Breast epithelium (tissue), 4 donors: ENCODE results near the gene YIPF2. TPM values are rescaled to one million over a fixed set of nuclear protein-coding genes. Genes with fewer than 3 reads are reported as not detected.
"Not testable (repeated sequence)": the region's sequence is repeated elsewhere in the genome, so short reads cannot be mapped to it uniquely, and the experiment has no call there.

ENCODE experiments used
- DNase-seq, 2 donors: peaks; one replicate each; pipeline ENCODE4 v3.0.0-alpha.2; 2019; ENCODE audit warnings: low spot score in 2 of 2
- H3K27ac ChIP-seq, 2 donors: fragments of 200-600 bp; sonication (generic) in 1 of 2; one replicate each; pipeline ENCODE4 v1.5.1; 2016 to 2019; ENCODE audit warnings: mild to moderate bottlenecking in 1 of 2
- H3K27me3 ChIP-seq, 2 donors: fragments of 200-600 bp; sonication (generic) in 1 of 2; one replicate each; pipeline versions ENCODE4 v1.5.1 to v1.6.0; 2017 to 2019; ENCODE audit warnings: control low read depth in 1 of 2, mild to moderate bottlenecking in 1 of 2
- H3K36me3 ChIP-seq: fragments of 200-600 bp; one replicate; pipeline ENCODE4 v1.5.1; 2019
- H3K4me1 ChIP-seq, 2 donors: fragments of 200-600 bp; sonication (generic); one replicate each; pipeline ENCODE4 v1.5.1; 2016 to 2019; ENCODE audit warnings: control low read depth in 1 of 2
- H3K4me3 ChIP-seq, 3 donors: fragments of 200-600 bp; sonication (generic); 1 replicate in 2 of 3; 2 replicates in 1 of 3; pipeline ENCODE4 v1.5.1; 2016 to 2019; ENCODE audit warnings: mild to moderate bottlenecking in 3 of 3, moderate library complexity in 2 of 3
- H3K9me3 ChIP-seq, 2 donors: fragments of 200-600 bp; sonication (generic) in 1 of 2; one replicate each; pipeline ENCODE4 v1.5.1; 2016 to 2019; ENCODE audit warnings: control low read depth in 1 of 2
- POLR2A ChIP-seq: fragments of 450-650 bp; IDR thresholded peaks from one replicate; pipeline ENCODE4 v1.6.1; 2016; ENCODE audit warnings: antibody characterized with exemption, mild to moderate bottlenecking, moderate library complexity
- POLR2AphosphoS5 ChIP-seq, 3 donors: sonication (generic); formaldehyde crosslinking; IDR thresholded peaks; one replicate each; pipeline ENCODE4 v1.6.1; 2017; ENCODE audit warnings: antibody characterized with exemption in 3 of 3
- intact Hi-C: fragments of 100-400 bp; cut with DNase I; formaldehyde crosslinking; loops from one replicate; pipeline ENCODE4 v1.15.1; 2023; ENCODE audit warnings: low total_unique reads
- total RNA-seq, 3 donors: library from RNA; depleted of rRNA; stranded (reverse); fragments of >200 nt; gene quantifications; one replicate each; pipeline ENCODE4 v1.1.0, GENCODE V29; 2016
- TF ChIP-seq, protein P1 (sequence below), 3 donors: fragments of 450-650 bp; IDR thresholded peaks; one replicate each; pipeline ENCODE4 v1.5.1; 2016 to 2017; ENCODE audit warnings: antibody characterized with exemption in 3 of 3, mild to moderate bottlenecking in 3 of 3, moderate library complexity in 3 of 3

The YIPF2 gene
- total RNA-seq, 3 donors from 2014 or later: 40.3 to 68.6 (median 59.6) TPM

DNA sequence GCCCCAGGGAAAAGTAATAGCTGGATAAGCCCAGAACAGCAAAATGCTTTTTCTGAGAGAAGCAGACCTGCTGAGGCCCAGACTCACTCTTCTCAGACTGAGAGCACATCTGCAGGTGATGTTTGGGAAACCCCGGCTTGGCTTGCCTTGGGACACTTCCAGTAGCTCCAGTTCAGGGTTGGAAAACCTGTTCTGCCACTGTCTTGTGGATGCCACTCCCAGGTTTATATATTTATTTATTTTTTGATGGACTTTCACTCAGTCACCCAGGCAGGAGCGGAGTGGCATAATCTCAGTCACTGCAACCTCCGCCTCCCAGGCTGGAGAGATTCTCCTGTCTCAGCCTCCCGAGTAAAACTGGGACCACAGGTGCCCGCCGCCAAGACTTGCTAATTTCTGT is 24.4 kb upstream of the YIPF2 start:
- no peaks in the 10 kb centered on the region for H3K36me3 ChIP-seq
- intact Hi-C loops: no loop called here
- peak; percentile 68 to 73 for DNase-seq

DNA sequence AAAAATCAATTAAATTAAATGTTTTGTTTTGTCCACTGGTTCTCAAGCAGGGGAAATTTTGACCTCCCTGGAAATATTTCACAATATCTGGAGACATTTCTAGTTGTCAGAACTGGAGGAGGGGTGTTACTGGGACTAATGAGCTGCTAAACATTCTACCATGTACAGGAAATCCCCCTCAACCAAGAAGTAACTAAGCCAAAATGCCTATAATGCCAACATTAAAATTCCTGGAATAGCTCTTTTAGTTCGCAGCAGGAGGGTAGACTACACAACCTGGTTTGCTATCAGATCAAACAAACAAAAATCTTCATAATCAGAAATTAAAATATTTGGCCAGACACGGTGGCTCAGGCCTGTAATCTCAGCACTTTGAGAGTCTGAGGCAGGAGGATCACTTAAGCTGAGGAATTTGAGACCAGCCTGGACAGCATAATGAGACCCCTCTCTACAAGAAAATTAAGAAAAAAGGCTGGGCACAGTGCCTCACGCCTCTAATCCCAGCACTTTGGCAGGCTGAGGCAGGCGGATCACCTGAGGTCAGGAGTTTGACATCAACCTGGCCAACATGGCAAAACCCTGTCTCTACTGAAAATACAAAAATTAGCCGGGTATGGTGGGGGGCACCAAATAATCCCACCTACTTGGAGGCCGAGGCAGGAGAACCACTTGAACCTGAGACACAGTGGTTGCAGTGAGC is 18.7 kb upstream of the YIPF2 start:
- peak overlapping the region; percentile 38 to 68 for H3K27ac ChIP-seq
- H3K9me3 ChIP-seq: no peaks in the 10 kb centered on the region
- intact Hi-C loops: no loop called here
- no peak for TF ChIP-seq POLR2AphosphoS5 (IDR thresholded peaks at IDR 0.05)
- TF ChIP-seq, protein P1, sequence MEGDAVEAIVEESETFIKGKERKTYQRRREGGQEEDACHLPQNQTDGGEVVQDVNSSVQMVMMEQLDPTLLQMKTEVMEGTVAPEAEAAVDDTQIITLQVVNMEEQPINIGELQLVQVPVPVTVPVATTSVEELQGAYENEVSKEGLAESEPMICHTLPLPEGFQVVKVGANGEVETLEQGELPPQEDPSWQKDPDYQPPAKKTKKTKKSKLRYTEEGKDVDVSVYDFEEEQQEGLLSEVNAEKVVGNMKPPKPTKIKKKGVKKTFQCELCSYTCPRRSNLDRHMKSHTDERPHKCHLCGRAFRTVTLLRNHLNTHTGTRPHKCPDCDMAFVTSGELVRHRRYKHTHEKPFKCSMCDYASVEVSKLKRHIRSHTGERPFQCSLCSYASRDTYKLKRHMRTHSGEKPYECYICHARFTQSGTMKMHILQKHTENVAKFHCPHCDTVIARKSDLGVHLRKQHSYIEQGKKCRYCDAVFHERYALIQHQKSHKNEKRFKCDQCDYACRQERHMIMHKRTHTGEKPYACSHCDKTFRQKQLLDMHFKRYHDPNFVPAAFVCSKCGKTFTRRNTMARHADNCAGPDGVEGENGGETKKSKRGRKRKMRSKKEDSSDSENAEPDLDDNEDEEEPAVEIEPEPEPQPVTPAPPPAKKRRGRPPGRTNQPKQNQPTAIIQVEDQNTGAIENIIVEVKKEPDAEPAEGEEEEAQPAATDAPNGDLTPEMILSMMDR (IDR thresholded peaks at IDR 0.05): no peak
- no peak for TF ChIP-seq POLR2A
- H3K27me3 ChIP-seq: no peaks in the 10 kb centered on the region
- no peak for DNase-seq
- H3K4me1 ChIP-seq: no peaks in the 10 kb centered on the region
- no peaks in the 10 kb centered on the region for H3K36me3 ChIP-seq
- H3K4me3 ChIP-seq: no peak overlapping the region

More for the DNA sequence above, 24.4 kb upstream of the YIPF2 start:
- H3K27me3 ChIP-seq: no peaks in the 10 kb centered on the region
- no peak overlapping the region for H3K4me3 ChIP-seq
- no peaks in the 10 kb centered on the region for H3K9me3 ChIP-seq
- TF ChIP-seq POLR2A (no peak), POLR2AphosphoS5 (IDR thresholded peaks at IDR 0.05) (no peak)
- TF ChIP-seq, protein P1 (IDR thresholded peaks at IDR 0.05): no peak
- H3K27ac ChIP-seq: peak overlapping the region; percentile 58 to 73
- H3K4me1 ChIP-seq: peaks cover 0 to 5% of the 10 kb centered on the region in 2 donors

DNA sequence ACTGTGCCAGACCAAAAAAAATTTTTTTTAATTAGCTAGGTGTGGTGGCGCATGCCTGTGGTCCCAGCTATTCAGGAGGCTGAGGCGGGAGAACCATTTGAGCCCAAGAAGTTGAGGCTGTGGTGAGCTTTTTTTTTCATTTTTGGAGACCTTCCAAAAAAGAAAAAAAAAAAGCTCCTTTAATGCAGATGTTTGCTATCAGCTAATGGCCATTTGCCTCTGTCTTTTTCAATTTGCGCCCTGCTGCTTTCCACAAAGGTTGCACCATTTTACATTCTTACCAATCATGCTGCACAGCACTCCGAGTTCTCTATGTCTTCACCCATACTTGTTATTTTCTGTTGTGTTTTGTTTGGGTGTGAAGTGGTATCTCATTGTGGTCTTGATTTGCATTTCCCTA is 16.8 kb upstream of the YIPF2 start:
- no peaks in the 10 kb centered on the region for H3K27me3 ChIP-seq
- intact Hi-C loops: no loop called here
- no peak for DNase-seq
- H3K4me1 ChIP-seq: peaks cover 0 to 6% of the 10 kb centered on the region in 2 donors
- H3K4me3 ChIP-seq: no peak overlapping the region
- no peak overlapping the region for H3K27ac ChIP-seq
- H3K9me3 ChIP-seq: no peaks in the 10 kb centered on the region
- no peaks in the 10 kb centered on the region for H3K36me3 ChIP-seq
- TF ChIP-seq POLR2AphosphoS5 (IDR thresholded peaks at IDR 0.05) (no peak), POLR2A (no peak)
- TF ChIP-seq, protein P1 (IDR thresholded peaks at IDR 0.05): no peak

DNA sequence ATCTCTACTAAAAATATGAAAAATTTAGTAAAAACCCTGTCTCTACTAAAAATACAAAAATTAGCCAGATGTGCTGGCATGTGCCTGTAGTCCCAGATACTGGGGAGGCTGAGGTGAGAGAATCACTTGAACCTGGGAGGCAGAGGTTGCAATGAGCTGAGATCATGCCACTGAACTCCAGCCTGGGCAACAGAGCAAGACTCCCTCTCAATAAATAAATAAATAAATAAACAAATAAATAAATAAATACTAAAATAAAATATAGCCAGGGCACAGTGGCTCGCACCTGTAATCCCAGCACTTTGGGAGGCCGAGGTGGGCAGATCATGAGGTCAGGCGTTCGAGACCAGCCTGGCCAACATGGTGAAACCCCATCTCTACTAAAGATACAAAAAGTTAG is 15.0 kb upstream of the YIPF2 start:
- intact Hi-C loops: not testable (repeated sequence)

DNA sequence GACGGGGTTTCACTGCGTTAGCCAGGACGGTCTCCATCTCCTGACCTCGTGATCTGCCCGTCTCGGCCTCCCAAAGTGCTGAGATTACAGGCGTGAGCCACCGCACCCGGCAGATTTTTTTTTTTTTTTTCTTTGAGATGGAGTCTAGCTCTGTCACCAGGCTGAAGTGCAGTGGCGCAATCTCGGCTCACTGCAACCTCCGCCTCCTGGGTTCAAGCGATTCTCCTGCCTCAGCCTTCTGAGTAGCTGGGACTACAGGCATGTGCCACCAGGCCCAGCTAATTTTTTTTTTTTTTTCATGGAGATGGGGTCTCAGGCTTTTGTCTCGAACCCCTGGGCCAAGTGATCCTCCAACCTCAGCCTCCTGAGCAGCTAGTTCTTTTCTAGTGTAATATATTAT is 13.2 kb upstream of the YIPF2 start:
- H3K4me1 ChIP-seq, H3K27me3 ChIP-seq, H3K36me3 ChIP-seq, H3K4me3 ChIP-seq, intact Hi-C loops, H3K9me3 ChIP-seq, DNase-seq: not testable (repeated sequence)
- peak overlapping the region in 1 of 2 donors; percentile 21 for H3K27ac ChIP-seq

More for the DNA sequence above, 15.0 kb upstream of the YIPF2 start:
- not testable (repeated sequence) for H3K9me3 ChIP-seq, H3K4me1 ChIP-seq, DNase-seq, H3K27me3 ChIP-seq, H3K36me3 ChIP-seq, H3K27ac ChIP-seq, H3K4me3 ChIP-seq

DNA sequence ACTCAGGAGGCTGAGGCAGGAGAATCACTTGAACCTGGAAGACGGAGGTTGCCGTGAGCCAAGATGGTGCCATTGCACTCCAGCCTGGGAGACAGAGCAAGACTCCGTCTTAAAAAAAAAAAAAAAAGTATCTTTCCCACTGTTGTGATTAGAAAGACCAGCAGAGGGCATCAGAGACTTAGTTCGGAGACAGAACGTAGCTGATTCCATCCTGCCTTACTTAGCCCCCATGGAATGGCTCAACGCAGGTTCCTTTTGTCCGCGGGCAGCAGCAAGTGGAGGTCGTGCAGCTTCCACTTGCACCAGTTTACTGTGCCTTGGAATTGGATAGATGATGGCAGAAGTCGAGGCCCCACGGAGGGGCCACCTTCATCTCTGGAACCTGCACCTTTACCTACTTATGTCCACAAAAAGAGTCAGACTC is 8.2 kb upstream of the YIPF2 start:
- H3K27ac ChIP-seq: no peak overlapping the region
- no peaks in the 10 kb centered on the region for H3K36me3 ChIP-seq
- intact Hi-C loops: no loop called here
- TF ChIP-seq POLR2AphosphoS5 (IDR thresholded peaks at IDR 0.05) (peak in 1 of 3 donors; percentile 44), POLR2A (no peak)
- TF ChIP-seq, protein P1 (IDR thresholded peaks at IDR 0.05): peak; percentile 29 to 86 (median 67)
- no peaks in the 10 kb centered on the region for H3K27me3 ChIP-seq
- peaks cover 0 to 7% of the 10 kb centered on the region in 2 donors for H3K4me1 ChIP-seq
- no peak for DNase-seq
- no peak overlapping the region for H3K4me3 ChIP-seq
- no peaks in the 10 kb centered on the region for H3K9me3 ChIP-seq
